Lower lobe of right lung (tissue), 2 donors: ENCODE measurements around the gene SMG9. TPM values are rescaled to one million over a fixed set of nuclear protein-coding genes. Genes with fewer than 3 reads are reported as not detected.

Source experiments
- ATAC-seq, 2 donors: fragments of 200-7000 bp; cut with Tn5 transposase; one replicate each; pipeline ENCODE4 v1.9.1; 2020 to 2022; ENCODE audit warnings: mild to moderate bottlenecking in 2 of 2, moderate library complexity in 2 of 2
- DNase-seq: peaks from one replicate; pipeline ENCODE4 v3.0.0-alpha.2; 2020
- H3K27ac ChIP-seq: fragments of 200-600 bp; one replicate; pipeline ENCODE4 v1.8.0; 2022
- H3K27me3 ChIP-seq: fragments of 200-600 bp; one replicate; pipeline ENCODE4 v1.8.0; 2022; ENCODE audit warnings: low read depth
- H3K36me3 ChIP-seq: fragments of 200-600 bp; one replicate; pipeline ENCODE4 v1.8.0; 2022; ENCODE audit warnings: mild to moderate bottlenecking
- H3K4me1 ChIP-seq: fragments of 200-600 bp; one replicate; pipeline ENCODE4 v1.8.0; 2022
- H3K4me3 ChIP-seq: fragments of 200-600 bp; one replicate; pipeline ENCODE4 v1.8.0; 2022; ENCODE audit warnings: mild to moderate bottlenecking
- H3K9me3 ChIP-seq: fragments of 200-600 bp; one replicate; pipeline ENCODE4 v1.8.0; 2022
- CTCF ChIP-seq: fragments of 200-600 bp; IDR thresholded peaks from one replicate; pipeline ENCODE4 v1.8.0; 2022; ENCODE audit warnings: antibody characterized with exemption, mild to moderate bottlenecking
- intact Hi-C: fragments of 100-400 bp; cut with DNase I; formaldehyde crosslinking; loops from one replicate; pipeline ENCODE4 v1.11.0; 2022
- total RNA-seq: library from RNA; stranded (reverse); fragmentation: NEBNext Ultra II Directional; extraction: Animal tissue kit (Norgen Biotek cat#: 25700); gene quantifications from one replicate; pipeline ENCODE4 v1.2.1, GENCODE V29; 2021
- donor health status: DM: no; HTN: yes; CAD: no; lungs with severe emphysema.

Gene SMG9
- total RNA-seq, 1 donor from 2014 or later = 47.3 TPM

DNA sequence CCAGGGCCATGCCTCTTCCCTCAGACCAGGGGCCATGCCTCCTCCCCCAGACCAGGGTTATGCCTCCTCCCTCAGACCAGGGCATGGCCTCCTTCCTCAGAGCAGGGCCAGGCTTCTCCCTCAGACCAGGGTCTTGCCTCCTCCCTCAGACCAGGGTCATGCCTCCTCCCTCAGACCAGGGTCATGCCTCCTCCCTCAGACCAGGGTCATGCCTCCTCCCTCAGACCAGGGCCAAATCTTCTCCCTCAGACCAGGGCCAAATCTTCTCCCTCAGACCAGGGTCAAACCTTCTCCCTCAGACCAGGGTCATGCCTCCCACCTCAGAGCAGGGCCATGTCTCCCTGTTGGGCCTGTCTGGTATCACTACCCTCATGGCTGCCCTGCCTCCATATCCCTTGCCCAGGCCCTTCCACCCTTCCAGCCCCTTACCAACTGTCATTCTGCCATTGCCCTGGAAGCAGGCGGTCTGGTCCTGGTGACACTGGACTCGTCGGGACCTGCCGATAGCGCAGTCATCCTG lies 43.3 kb upstream of the SMG9 start:
- H3K4me1 ChIP-seq = peaks cover 7% of the 10 kb centered on the region
- H3K4me3 ChIP-seq = peak overlapping the region; percentile 64
- no peaks in the 10 kb centered on the region for H3K36me3 ChIP-seq
- intact Hi-C loops = no loop called here
- ATAC-seq (peak in 1 of 2 donors; percentile 5), DNase-seq (no peak)
- no peaks in the 10 kb centered on the region for H3K9me3 ChIP-seq
- no peak for TF ChIP-seq CTCF
- no peaks in the 10 kb centered on the region for H3K27me3 ChIP-seq
- no peak overlapping the region for H3K27ac ChIP-seq

DNA sequence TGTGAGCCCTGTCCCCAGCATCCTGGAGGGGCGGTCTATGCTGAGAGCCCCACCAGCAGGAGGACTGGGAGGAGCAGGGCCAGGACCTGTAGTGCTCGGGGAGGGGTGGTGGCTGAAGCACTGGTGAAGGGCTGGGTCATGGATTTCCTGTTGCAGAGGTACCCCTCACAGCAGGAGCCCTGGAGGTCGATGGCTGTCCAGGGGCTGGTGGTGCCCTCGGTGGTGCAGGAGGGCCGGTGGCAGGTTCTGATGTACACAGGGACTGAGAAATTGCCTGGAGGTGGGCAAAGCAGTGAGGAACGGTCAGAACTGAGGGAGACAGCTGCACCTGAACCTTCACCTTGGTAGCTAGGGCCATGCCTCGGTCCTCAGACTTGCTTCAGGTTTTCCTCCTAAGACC lies 42.8 kb upstream of the SMG9 start:
- Histone ChIP-seq H3K4me3 (no peak overlapping the region), H3K36me3 (no peaks in the 10 kb centered on the region), H3K27ac (no peak overlapping the region), H3K27me3 (no peaks in the 10 kb centered on the region), H3K9me3 (no peaks in the 10 kb centered on the region), H3K4me1 (peaks cover 7% of the 10 kb centered on the region)
- intact Hi-C loops = no loop called here
- DNase-seq (no peak), ATAC-seq (no peak)
- no peak for TF ChIP-seq CTCF

GRCh38 chr19:43797118-43797517 lies 42.4 kb upstream of the SMG9 start:
- no peaks in the 10 kb centered on the region for H3K27me3 ChIP-seq
- intact Hi-C loops = no loop called here
- H3K4me3 ChIP-seq = no peak overlapping the region
- H3K27ac ChIP-seq = no peak overlapping the region
- ATAC-seq = no peak
- no peak for TF ChIP-seq CTCF
- DNase-seq = no peak
- H3K4me1 ChIP-seq = peaks cover 7% of the 10 kb centered on the region
- H3K9me3 ChIP-seq = no peaks in the 10 kb centered on the region
- no peaks in the 10 kb centered on the region for H3K36me3 ChIP-seq

GRCh38 chr19:43790587-43790986 lies 35.8 kb upstream of the SMG9 start:
- no peaks in the 10 kb centered on the region for H3K4me1 ChIP-seq
- H3K9me3 ChIP-seq = no peaks in the 10 kb centered on the region
- no peaks in the 10 kb centered on the region for H3K36me3 ChIP-seq
- H3K27me3 ChIP-seq = no peaks in the 10 kb centered on the region
- H3K27ac ChIP-seq = no peak overlapping the region
- H3K4me3 ChIP-seq = no peak overlapping the region
- no peak for DNase-seq
- intact Hi-C loops = no loop called here
- ATAC-seq = no peak
- no peak for TF ChIP-seq CTCF

GRCh38 chr19:43789029-43789428 lies 34.3 kb upstream of the SMG9 start:
- Histone ChIP-seq H3K4me3 (no peak overlapping the region), H3K4me1 (peaks cover 4% of the 10 kb centered on the region), H3K9me3 (no peaks in the 10 kb centered on the region), H3K36me3 (no peaks in the 10 kb centered on the region), H3K27ac (no peak overlapping the region), H3K27me3 (no peaks in the 10 kb centered on the region)
- ATAC-seq (no peak), DNase-seq (no peak)
- no peak for TF ChIP-seq CTCF
- intact Hi-C loops = no loop called here

- intact Hi-C loops = no loop called here
- H3K4me1 ChIP-seq = peaks cover 4% of the 10 kb centered on the region
- H3K4me3 ChIP-seq = no peak overlapping the region
- no peaks in the 10 kb centered on the region for H3K9me3 ChIP-seq
- ATAC-seq = no peak
- no peak overlapping the region for H3K27ac ChIP-seq
- no peak for TF ChIP-seq CTCF
- no peaks in the 10 kb centered on the region for H3K36me3 ChIP-seq
- DNase-seq = no peak
- peaks cover 6% of the 10 kb centered on the region for H3K27me3 ChIP-seq
Observed at GRCh38 chr19:43786665-43787064, 31.9 kb upstream of the SMG9 start.
